CD4-positive, alpha-beta T cell (primary cell): ENCODE results near the gene B4GALT2. TPM values are rescaled to one million over a fixed set of nuclear protein-coding genes. Genes with fewer than 3 reads are reported as not detected.

ENCODE experiments used
- ATAC-seq: fragments of 200-7000 bp; cut with Tn5 transposase; one replicate; pipeline ENCODE4 v1.10.0; 2022; ENCODE audit warnings: mild to moderate bottlenecking; ENCODE audit not compliant: poor library complexity
- CTCF ChIA-PET: fragments of 350-600 bp; sonication (Branson Sonifier 250); formaldehyde crosslinking; loops from one replicate; lab custom pipeline; 2021; ENCODE audit warnings: antibody characterized with exemption, inconsistent platforms; lab: Charles Lee
- POLR2A ChIA-PET: fragments of 350-600 bp; sonication (Branson Sonifier 250); formaldehyde crosslinking; loops from one replicate; lab custom pipeline; 2021; ENCODE audit warnings: antibody characterized with exemption, inconsistent platforms; lab: Charles Lee
- DNase-seq, 14 experiments: peaks; one replicate each; pipeline ENCODE4 v3.0.0-alpha.2; 2013 to 2020; ENCODE audit warnings: mixed read lengths in 2 of 14
- H3K27ac ChIP-seq, 2 donors: one replicate each; pipeline versions ENCODE4 v1.5.1 to v1.7.0; 2013; ENCODE audit warnings: low read length in 2 of 2, low read depth in 1 of 2, mild to moderate bottlenecking in 1 of 2
- H3K27me3 ChIP-seq, 2 experiments: 1 replicate in 1 of 2; 2 replicates in 1 of 2; pipeline versions ENCODE4 v1.6.1 to v1.7.0; 2013; ENCODE audit warnings: low read length in 2 of 2, control low read depth in 1 of 2, mild to moderate bottlenecking in 1 of 2, moderate library complexity in 1 of 2; ENCODE audit not compliant: insufficient read depth in 2 of 2, control insufficient read depth in 1 of 2
- H3K36me3 ChIP-seq: one replicate; pipeline ENCODE4 v1.6.1; 2013; ENCODE audit warnings: low read length, control low read depth; ENCODE audit not compliant: insufficient read depth
- H3K4me1 ChIP-seq: one replicate; pipeline ENCODE4 v1.6.1; 2013; ENCODE audit warnings: low read length, control low read depth; ENCODE audit not compliant: insufficient read depth
- H3K4me3 ChIP-seq: one replicate; pipeline ENCODE4 v1.5.1; 2013; ENCODE audit warnings: mild to moderate bottlenecking, low read length, moderate library complexity
- H3K9me3 ChIP-seq, 2 experiments: 1 replicate in 1 of 2; 2 replicates in 1 of 2; pipeline versions ENCODE4 v1.6.1 to v1.7.0; 2013; ENCODE audit warnings: low read length in 2 of 2, mild to moderate bottlenecking in 2 of 2, control low read depth in 1 of 2, moderate library complexity in 1 of 2; ENCODE audit not compliant: control insufficient read depth in 1 of 2, insufficient read depth in 1 of 2
- H3K27ac Mint-ChIP-seq: one replicate; pipeline ENCODE4 v1.8.0; 2020; ENCODE audit warnings: mixed read lengths
- H3K27me3 Mint-ChIP-seq: one replicate; pipeline ENCODE4 v1.8.0; 2021; ENCODE audit warnings: mixed read lengths
- H3K36me3 Mint-ChIP-seq: one replicate; pipeline ENCODE4 v1.8.0; 2021; ENCODE audit warnings: low read depth, mixed read lengths
- H3K4me1 Mint-ChIP-seq: one replicate; pipeline ENCODE4 v1.8.0; 2021; ENCODE audit warnings: low read depth, mixed read lengths
- H3K4me3 Mint-ChIP-seq: one replicate; pipeline ENCODE4 v1.8.0; 2020; ENCODE audit warnings: mild to moderate bottlenecking, mixed read lengths
- H3K9me3 Mint-ChIP-seq: one replicate; pipeline ENCODE4 v1.8.0; 2020; ENCODE audit warnings: mixed read lengths
- intact Hi-C, 2 experiments: fragments of 100-400 bp; cut with DNase I in 1 of 2; cut with micrococcal nuclease in 1 of 2; formaldehyde crosslinking; loops; one replicate each; pipeline versions ENCODE4 v1.15.1 to v1.9.0; 2023 to 2025; cut with DNase I, micrococcal nuclease
- total RNA-seq, 174 experiments: library from RNA in 2 of 174; stranded (reverse) in 2 of 174; gene quantifications; one replicate each; pipeline ENCODE4 v1.2.3 and lab custom pipeline; 2021 to 2026
- TF ChIP-seq, protein P1 (sequence below): fragments of 200-600 bp; IDR thresholded peaks from one replicate; pipeline ENCODE4 v1.8.0; 2022; ENCODE audit warnings: antibody characterized with exemption, mild to moderate bottlenecking

The B4GALT2 gene
- total RNA-seq, 2 experiments from 2014 or later: 0.22 to 0.34 TPM

DNA sequence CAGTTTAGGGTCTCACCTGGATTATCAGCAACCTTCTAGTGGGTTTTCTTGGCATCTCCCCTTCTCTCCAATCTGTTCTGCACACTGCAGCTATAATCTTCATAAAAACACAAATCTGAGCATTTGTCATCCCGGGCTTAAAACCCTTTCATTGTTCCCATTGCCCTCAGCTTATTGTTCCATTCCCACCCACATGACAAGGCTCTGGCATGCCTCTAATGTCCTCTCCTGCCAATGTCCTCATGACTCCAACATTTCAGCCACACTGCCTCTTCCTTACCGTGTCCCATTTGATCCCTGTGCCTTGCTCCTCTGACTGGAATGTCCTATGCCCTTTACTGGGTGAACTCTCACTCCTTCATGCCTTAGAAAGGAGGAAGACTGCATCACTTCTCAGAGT, 16.7 kb upstream of the B4GALT2 start:
- no peaks in the 10 kb centered on the region for H3K4me1 Mint-ChIP-seq
- no peaks in the 10 kb centered on the region for H3K9me3 Mint-ChIP-seq
- H3K36me3 Mint-ChIP-seq: peaks cover 34% of the 10 kb centered on the region
- H3K4me3 ChIP-seq: no peak overlapping the region
- ChIA-PET CTCF (no interaction called here), POLR2A (no interaction called here)
- no peak overlapping the region for H3K27ac ChIP-seq
- no peaks in the 10 kb centered on the region for H3K27me3 Mint-ChIP-seq
- H3K27ac Mint-ChIP-seq: no peak overlapping the region
- no peaks in the 10 kb centered on the region for H3K9me3 ChIP-seq
- no peaks in the 10 kb centered on the region for H3K27me3 ChIP-seq
- intact Hi-C loops: no loop called here
- no peak overlapping the region for H3K4me3 Mint-ChIP-seq
- DNase-seq (no peak), ATAC-seq (no peak)
- peaks cover 47% of the 10 kb centered on the region for H3K36me3 ChIP-seq
- TF ChIP-seq, protein P1, sequence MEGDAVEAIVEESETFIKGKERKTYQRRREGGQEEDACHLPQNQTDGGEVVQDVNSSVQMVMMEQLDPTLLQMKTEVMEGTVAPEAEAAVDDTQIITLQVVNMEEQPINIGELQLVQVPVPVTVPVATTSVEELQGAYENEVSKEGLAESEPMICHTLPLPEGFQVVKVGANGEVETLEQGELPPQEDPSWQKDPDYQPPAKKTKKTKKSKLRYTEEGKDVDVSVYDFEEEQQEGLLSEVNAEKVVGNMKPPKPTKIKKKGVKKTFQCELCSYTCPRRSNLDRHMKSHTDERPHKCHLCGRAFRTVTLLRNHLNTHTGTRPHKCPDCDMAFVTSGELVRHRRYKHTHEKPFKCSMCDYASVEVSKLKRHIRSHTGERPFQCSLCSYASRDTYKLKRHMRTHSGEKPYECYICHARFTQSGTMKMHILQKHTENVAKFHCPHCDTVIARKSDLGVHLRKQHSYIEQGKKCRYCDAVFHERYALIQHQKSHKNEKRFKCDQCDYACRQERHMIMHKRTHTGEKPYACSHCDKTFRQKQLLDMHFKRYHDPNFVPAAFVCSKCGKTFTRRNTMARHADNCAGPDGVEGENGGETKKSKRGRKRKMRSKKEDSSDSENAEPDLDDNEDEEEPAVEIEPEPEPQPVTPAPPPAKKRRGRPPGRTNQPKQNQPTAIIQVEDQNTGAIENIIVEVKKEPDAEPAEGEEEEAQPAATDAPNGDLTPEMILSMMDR: no peak
- no peaks in the 10 kb centered on the region for H3K4me1 ChIP-seq

DNA sequence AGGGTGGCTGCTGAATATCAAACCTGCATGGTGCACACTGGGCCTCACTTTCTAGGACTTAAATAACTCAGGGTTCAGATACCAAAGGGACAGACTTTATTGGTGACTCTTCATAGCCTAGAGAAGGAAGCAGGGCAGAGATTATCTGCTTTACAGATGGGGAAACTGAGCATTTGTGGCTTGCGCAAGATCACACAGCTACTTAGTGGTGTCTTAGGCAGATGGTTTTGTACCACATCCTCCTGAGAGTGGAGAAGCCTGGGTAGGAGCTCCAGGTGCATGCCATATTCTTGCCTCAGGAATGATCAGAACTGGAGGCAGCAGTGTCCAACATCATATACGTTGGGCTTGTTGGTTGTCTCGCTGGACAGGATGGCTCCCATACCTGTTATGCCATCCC, 16.0 kb upstream of the B4GALT2 start:
- TF ChIP-seq, protein P1: no peak
- Mint-ChIP-seq H3K27ac (no peak overlapping the region), H3K9me3 (no peaks in the 10 kb centered on the region), H3K36me3 (peaks cover 30% of the 10 kb centered on the region), H3K4me3 (no peak overlapping the region), H3K27me3 (no peaks in the 10 kb centered on the region), H3K4me1 (no peaks in the 10 kb centered on the region)
- no peak overlapping the region for H3K4me3 ChIP-seq
- H3K27ac ChIP-seq: no peak overlapping the region
- CTCF ChIA-PET: no interaction called here
- no peaks in the 10 kb centered on the region for H3K27me3 ChIP-seq
- POLR2A ChIA-PET: no interaction called here
- no peaks in the 10 kb centered on the region for H3K9me3 ChIP-seq
- no peaks in the 10 kb centered on the region for H3K4me1 ChIP-seq
- H3K36me3 ChIP-seq: peaks cover 40% of the 10 kb centered on the region
- intact Hi-C loops: no loop called here
- DNase-seq (no peak), ATAC-seq (no peak)

DNA sequence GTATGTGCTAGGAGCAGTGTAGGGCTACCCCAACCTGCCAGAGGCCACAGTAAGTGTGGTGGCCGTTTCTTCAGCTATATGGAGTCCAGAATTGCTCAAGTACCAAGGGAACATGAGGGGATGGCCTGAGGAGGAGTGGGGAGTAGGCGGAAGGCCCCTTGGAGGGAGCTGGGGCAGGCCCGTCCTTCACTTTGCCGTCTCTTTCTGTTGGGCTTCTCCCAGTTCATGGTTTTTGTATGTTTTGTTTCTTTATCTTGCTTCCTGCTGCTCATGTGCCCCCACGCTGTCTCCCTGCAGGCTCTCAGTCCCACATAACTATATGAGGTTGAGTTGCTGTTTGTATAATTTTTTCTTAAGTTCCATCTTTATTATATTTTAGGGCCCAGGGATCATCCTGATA, 15.1 kb upstream of the B4GALT2 start:
- H3K27me3 ChIP-seq: no peaks in the 10 kb centered on the region
- CTCF ChIA-PET: no interaction called here
- Mint-ChIP-seq H3K4me1 (no peaks in the 10 kb centered on the region), H3K36me3 (peaks cover 22% of the 10 kb centered on the region), H3K27me3 (no peaks in the 10 kb centered on the region), H3K27ac (no peak overlapping the region), H3K4me3 (no peak overlapping the region), H3K9me3 (no peaks in the 10 kb centered on the region)
- H3K27ac ChIP-seq: no peak overlapping the region
- H3K4me1 ChIP-seq: no peaks in the 10 kb centered on the region
- H3K36me3 ChIP-seq: peaks cover 33% of the 10 kb centered on the region
- no peak overlapping the region for H3K4me3 ChIP-seq
- ATAC-seq: no peak
- H3K9me3 ChIP-seq: no peaks in the 10 kb centered on the region
- DNase-seq: no peak
- intact Hi-C loops: no loop called here
- TF ChIP-seq, protein P1: no peak
- POLR2A ChIA-PET: no interaction called here
